ENCODE data around the gene MMP15.

MMP15 gene

DNA sequence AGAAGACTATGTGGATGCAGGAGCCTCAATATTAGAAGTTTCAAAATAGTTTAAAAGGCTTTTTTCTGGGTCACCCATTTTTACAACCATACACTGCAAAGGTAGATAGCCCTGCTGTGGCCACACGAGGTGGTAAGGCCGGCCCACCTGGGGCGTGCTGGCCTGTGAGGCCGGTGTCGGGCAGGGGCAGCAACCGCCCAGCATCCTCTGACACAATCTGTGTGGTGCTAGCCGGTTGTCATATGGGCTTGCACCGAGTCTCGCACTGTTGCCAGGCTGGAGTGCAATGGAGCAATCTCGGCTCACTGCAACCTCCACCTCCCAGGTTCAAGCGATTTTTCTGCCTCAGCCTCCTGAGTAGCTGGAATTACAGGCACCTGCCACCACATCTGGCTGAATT lies 59.6 kb downstream of the MMP15 start:
- no peaks in the 10 kb centered on the region for H3K27me3 ChIP-seq (ENCODE audit: low read depth, low read length)
- no peaks in the 10 kb centered on the region for H3K36me3 ChIP-seq (replicated peaks; ENCODE audit: low read depth, low read length)
- no peak overlapping the region for H3K4me2 ChIP-seq (ENCODE audit: low read length)
- no peaks in the 10 kb centered on the region for H3K9me3 ChIP-seq (ENCODE audit: insufficient read depth, low read length)
- H4K20me1 ChIP-seq (ENCODE audit: insufficient read depth, low read length): no peaks in the 10 kb centered on the region
- no peaks in the 10 kb centered on the region for H3K4me1 ChIP-seq (ENCODE audit: low read length)
- no peak overlapping the region for H3K9ac ChIP-seq (ENCODE audit: low read length)
- H3K4me3 ChIP-seq (ENCODE audit: low read length): no peak overlapping the region
- H2AFZ ChIP-seq (ENCODE audit: low read depth, low read length): no peak overlapping the region
- no peak overlapping the region for H3K27ac ChIP-seq (ENCODE audit: low read length)
- no peaks in the 10 kb centered on the region for H3K79me2 ChIP-seq (ENCODE audit: low read length)
- no peak for TF ChIP-seq EZH2phosphoT487 (IDR thresholded peaks at IDR 0.05; ENCODE audit: low read depth)
- TF ChIP-seq, protein P1, sequence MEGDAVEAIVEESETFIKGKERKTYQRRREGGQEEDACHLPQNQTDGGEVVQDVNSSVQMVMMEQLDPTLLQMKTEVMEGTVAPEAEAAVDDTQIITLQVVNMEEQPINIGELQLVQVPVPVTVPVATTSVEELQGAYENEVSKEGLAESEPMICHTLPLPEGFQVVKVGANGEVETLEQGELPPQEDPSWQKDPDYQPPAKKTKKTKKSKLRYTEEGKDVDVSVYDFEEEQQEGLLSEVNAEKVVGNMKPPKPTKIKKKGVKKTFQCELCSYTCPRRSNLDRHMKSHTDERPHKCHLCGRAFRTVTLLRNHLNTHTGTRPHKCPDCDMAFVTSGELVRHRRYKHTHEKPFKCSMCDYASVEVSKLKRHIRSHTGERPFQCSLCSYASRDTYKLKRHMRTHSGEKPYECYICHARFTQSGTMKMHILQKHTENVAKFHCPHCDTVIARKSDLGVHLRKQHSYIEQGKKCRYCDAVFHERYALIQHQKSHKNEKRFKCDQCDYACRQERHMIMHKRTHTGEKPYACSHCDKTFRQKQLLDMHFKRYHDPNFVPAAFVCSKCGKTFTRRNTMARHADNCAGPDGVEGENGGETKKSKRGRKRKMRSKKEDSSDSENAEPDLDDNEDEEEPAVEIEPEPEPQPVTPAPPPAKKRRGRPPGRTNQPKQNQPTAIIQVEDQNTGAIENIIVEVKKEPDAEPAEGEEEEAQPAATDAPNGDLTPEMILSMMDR (IDR thresholded peaks at IDR 0.05; ENCODE audit: low read depth, low read length): no peak

DNA sequence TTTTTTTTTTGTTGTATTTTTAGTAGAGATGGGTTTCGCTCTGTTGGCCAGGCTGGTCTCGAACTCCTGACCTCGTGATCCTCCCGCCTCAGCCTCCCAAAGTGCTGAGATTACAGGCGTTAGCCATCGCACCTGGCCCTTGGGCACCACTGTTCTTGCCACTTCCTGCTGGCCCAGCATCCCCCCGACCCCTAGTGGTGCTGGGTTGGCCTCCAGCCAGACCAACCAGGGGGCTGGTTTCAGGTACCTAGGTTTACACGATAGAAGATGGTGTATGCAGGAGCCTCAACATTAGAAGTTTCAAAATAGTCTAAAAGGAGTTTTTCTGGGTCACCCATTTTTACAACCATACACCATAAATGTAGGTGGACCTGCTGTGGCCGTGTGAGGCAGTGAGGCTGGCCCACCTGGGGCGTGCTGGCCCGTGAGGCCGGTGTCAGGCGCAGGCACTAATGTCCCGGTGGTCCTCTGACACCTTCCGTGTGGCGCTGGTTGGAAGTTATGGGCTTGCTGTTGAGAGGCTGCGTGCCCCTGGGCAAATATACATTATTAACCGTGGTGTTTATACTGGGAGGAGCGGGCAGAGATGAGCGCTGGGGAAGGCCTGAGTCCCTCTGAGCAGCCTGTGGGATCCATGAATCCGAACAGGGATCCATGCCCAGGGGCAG lies 60.2 kb downstream of the MMP15 start:
- Histone ChIP-seq H3K9me3 (ENCODE audit: insufficient read depth, low read length) (no peaks in the 10 kb centered on the region), H3K9ac (ENCODE audit: low read length) (no peak overlapping the region), H3K27me3 (ENCODE audit: low read depth, low read length) (no peaks in the 10 kb centered on the region), H3K4me2 (ENCODE audit: low read length) (no peak overlapping the region), H3K36me3 (replicated peaks; ENCODE audit: low read depth, low read length) (no peaks in the 10 kb centered on the region), H3K79me2 (ENCODE audit: low read length) (no peaks in the 10 kb centered on the region), H3K4me3 (ENCODE audit: low read length) (no peak overlapping the region), H2AFZ (ENCODE audit: low read depth, low read length) (no peak overlapping the region), H3K4me1 (ENCODE audit: low read length) (no peaks in the 10 kb centered on the region), H3K27ac (ENCODE audit: low read length) (no peak overlapping the region), H4K20me1 (ENCODE audit: insufficient read depth, low read length) (no peaks in the 10 kb centered on the region)
- no peak for TF ChIP-seq EZH2phosphoT487 (IDR thresholded peaks at IDR 0.05; ENCODE audit: low read depth)
- TF ChIP-seq, protein P1 (IDR thresholded peaks at IDR 0.05; ENCODE audit: low read depth, low read length): no peak

DNA sequence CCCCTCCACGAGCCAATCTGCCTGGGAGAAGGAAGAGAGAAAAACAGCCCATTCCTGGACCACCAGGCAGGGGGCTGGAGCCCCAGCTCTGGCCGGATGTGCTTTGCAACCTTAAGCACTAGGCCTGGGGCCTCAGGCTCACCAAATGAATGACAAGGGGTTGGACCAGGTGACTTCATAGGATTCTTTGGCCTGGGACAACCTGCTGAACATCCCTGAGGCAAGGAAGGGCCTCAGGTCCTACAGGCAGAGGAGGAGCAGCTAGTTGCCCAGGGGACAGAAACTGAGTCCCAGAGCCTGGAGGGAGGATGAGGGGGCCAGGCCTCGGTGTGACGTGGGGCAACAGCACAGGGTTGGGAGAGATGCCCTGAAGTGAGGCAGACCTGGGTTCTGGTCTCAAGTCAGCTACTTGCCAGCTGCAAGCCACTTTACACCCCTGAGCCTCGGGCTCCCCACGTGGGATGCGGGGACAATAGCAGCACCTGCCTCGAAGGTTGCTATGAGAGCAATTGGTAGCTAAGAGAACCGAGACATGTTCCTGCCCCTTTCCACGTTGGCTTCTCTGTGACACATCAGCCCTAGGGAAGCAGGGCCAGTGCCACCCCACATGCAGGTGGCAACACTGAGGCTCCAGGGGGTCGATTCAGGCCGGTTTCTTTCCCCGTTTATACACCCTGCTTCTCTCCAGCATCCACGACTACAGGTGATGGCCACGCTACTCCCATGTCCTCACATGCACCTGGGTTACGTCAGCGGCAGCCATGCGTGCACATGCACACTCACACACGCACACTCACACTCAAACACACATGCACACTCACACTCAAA lies 61.0 kb downstream of the MMP15 start:
- no peak overlapping the region for H3K4me3 ChIP-seq (ENCODE audit: low read length)
- H3K4me1 ChIP-seq (ENCODE audit: low read length): no peaks in the 10 kb centered on the region
- H3K9ac ChIP-seq (ENCODE audit: low read length): no peak overlapping the region
- TF ChIP-seq, protein P1 (IDR thresholded peaks at IDR 0.05; ENCODE audit: low read depth, low read length): no peak
- no peak for TF ChIP-seq EZH2phosphoT487 (IDR thresholded peaks at IDR 0.05; ENCODE audit: low read depth)
- no peaks in the 10 kb centered on the region for H3K9me3 ChIP-seq (ENCODE audit: insufficient read depth, low read length)
- no peak overlapping the region for H3K4me2 ChIP-seq (ENCODE audit: low read length)
- no peaks in the 10 kb centered on the region for H3K79me2 ChIP-seq (ENCODE audit: low read length)
- H3K27ac ChIP-seq (ENCODE audit: low read length): no peak overlapping the region
- no peaks in the 10 kb centered on the region for H4K20me1 ChIP-seq (ENCODE audit: insufficient read depth, low read length)
- no peaks in the 10 kb centered on the region for H3K36me3 ChIP-seq (replicated peaks; ENCODE audit: low read depth, low read length)
- H2AFZ ChIP-seq (ENCODE audit: low read depth, low read length): no peak overlapping the region
- no peaks in the 10 kb centered on the region for H3K27me3 ChIP-seq (ENCODE audit: low read depth, low read length)

DNA sequence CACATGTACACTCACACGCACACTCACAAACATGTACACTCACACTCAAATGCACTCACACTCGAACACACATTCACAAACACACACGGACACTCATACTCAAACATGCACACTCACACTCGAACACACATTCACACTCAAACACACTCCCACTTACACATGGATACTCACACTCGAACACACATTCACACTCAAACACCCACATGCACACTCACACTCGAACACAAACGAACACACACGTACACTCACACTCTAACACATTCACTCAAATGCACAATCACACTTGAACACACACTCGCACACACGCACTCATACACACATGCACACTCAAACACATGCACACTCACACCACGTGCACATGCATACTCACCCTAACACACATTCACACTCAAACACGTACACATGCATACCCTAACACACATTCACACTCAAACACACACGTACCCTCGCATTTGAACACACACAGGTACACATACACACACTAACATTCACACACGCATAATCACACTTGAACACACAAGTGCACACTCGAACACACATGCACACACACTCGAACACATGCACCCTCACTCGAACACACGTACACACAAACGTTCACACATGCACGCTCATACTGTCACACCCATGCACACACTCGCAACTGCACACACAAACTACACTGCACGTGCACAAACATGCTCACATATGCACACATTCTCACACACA lies 61.8 kb downstream of the MMP15 start:
- Histone ChIP-seq H3K27ac (ENCODE audit: low read length) (no peak overlapping the region), H3K4me2 (ENCODE audit: low read length) (no peak overlapping the region), H4K20me1 (ENCODE audit: insufficient read depth, low read length) (no peaks in the 10 kb centered on the region), H3K79me2 (ENCODE audit: low read length) (no peaks in the 10 kb centered on the region), H3K9me3 (ENCODE audit: insufficient read depth, low read length) (no peaks in the 10 kb centered on the region), H3K36me3 (replicated peaks; ENCODE audit: low read depth, low read length) (no peaks in the 10 kb centered on the region), H2AFZ (ENCODE audit: low read depth, low read length) (no peak overlapping the region), H3K4me3 (ENCODE audit: low read length) (no peak overlapping the region), H3K27me3 (ENCODE audit: low read depth, low read length) (0 out of 2 replicates have a peak, but pooled peaks cover 4% of the 10 kb centered on the region), H3K4me1 (ENCODE audit: low read length) (no peaks in the 10 kb centered on the region), H3K9ac (ENCODE audit: low read length) (no peak overlapping the region)
- TF ChIP-seq EZH2phosphoT487 (IDR thresholded peaks at IDR 0.05; ENCODE audit: low read depth): no peak
- TF ChIP-seq, protein P1 (IDR thresholded peaks at IDR 0.05; ENCODE audit: low read depth, low read length): no peak
